Stimulated activated effector memory CD8-positive, alpha-beta T cell treated with anti-CD3 and anti-CD28 coated beads, Interleukin-12 subunit alpha, Interleukin-12 subunit beta, amount 100 ng/mL, for 72 hours (primary cell): Measurements from ENCODE around the gene CYTH3.
"Not testable (repeated sequence)": the region's sequence is repeated elsewhere in the genome, so short reads cannot be mapped to it uniquely, and the experiment has no call there.

ENCODE experiments used
- ATAC-seq: fragments of 150-1000 bp; cut with Tn5 transposase; 2 replicates; pipeline ENCODE4 v1.10.0; 2021
- DNase-seq, 2 donors: peaks; one replicate each; pipeline ENCODE4 v3.0.0; 2021 to 2022; ENCODE audit warnings: low spot score in 2 of 2
- H3K27ac Mint-ChIP-seq: one replicate; pipeline ENCODE4 v1.8.0; 2022; ENCODE audit warnings: mild to moderate bottlenecking, mixed read lengths
- H3K36me3 Mint-ChIP-seq: one replicate; pipeline ENCODE4 v1.8.0; 2022; ENCODE audit warnings: mild to moderate bottlenecking, mixed read lengths
- H3K4me1 Mint-ChIP-seq: one replicate; pipeline ENCODE4 v1.8.0; 2022; ENCODE audit warnings: mixed read lengths
- H3K4me3 Mint-ChIP-seq: one replicate; pipeline ENCODE4 v1.8.0; 2022; ENCODE audit warnings: mild to moderate bottlenecking, mixed read lengths
- H3K9me3 Mint-ChIP-seq: one replicate; pipeline ENCODE4 v1.8.0; 2022; ENCODE audit warnings: mixed read lengths

The CYTH3 gene

GRCh38 chr7:6290319-6290741 is 17.9 kb upstream of the CYTH3 start:
- no peak for ATAC-seq
- no peak overlapping the region for H3K27ac Mint-ChIP-seq

GRCh38 chr7:6288270-6288860 is 15.9 kb upstream of the CYTH3 start:
- Mint-ChIP-seq H3K27ac (no peak overlapping the region), H3K4me1 (peaks cover 12% of the 10 kb centered on the region), H3K36me3 (no peaks in the 10 kb centered on the region), H3K4me3 (no peak overlapping the region), H3K9me3 (no peaks in the 10 kb centered on the region)
- ATAC-seq (no peak), DNase-seq (no peak)

More at GRCh38 chr7:6290319-6290741, 17.9 kb upstream of the CYTH3 start:
- H3K4me3 Mint-ChIP-seq = no peak overlapping the region
- no peaks in the 10 kb centered on the region for H3K36me3 Mint-ChIP-seq
- no peak for DNase-seq
- H3K4me1 Mint-ChIP-seq = no peaks in the 10 kb centered on the region
- no peaks in the 10 kb centered on the region for H3K9me3 Mint-ChIP-seq

GRCh38 chr7:6286486-6286885 is 14.1 kb upstream of the CYTH3 start:
- DNase-seq = no peak
- H3K4me1 Mint-ChIP-seq = peaks cover 12% of the 10 kb centered on the region
- no peak overlapping the region for H3K27ac Mint-ChIP-seq
- no peak overlapping the region for H3K4me3 Mint-ChIP-seq
- ATAC-seq = no peak
- no peaks in the 10 kb centered on the region for H3K9me3 Mint-ChIP-seq
- no peaks in the 10 kb centered on the region for H3K36me3 Mint-ChIP-seq

GRCh38 chr7:6284461-6285360 is 12.3 kb upstream of the CYTH3 start:
- DNase-seq = no peak
- no peaks in the 10 kb centered on the region for H3K9me3 Mint-ChIP-seq
- H3K27ac Mint-ChIP-seq = no peak overlapping the region
- H3K4me3 Mint-ChIP-seq = no peak overlapping the region
- H3K36me3 Mint-ChIP-seq = no peaks in the 10 kb centered on the region
- peaks cover 12% of the 10 kb centered on the region for H3K4me1 Mint-ChIP-seq
- no peak for ATAC-seq

- Mint-ChIP-seq H3K36me3 (no peaks in the 10 kb centered on the region), H3K4me1 (peaks cover 12% of the 10 kb centered on the region), H3K9me3 (no peaks in the 10 kb centered on the region), H3K27ac (no peak overlapping the region), H3K4me3 (no peak overlapping the region)
- no peak for ATAC-seq
- DNase-seq = no peak
Measured at GRCh38 chr7:6284055-6284400, 11.6 kb upstream of the CYTH3 start.

- H3K4me1 Mint-ChIP-seq = peaks cover 12% of the 10 kb centered on the region
- ATAC-seq, H3K4me3 Mint-ChIP-seq, DNase-seq, H3K9me3 Mint-ChIP-seq, H3K27ac Mint-ChIP-seq, H3K36me3 Mint-ChIP-seq: not testable (repeated sequence)
Measured at GRCh38 chr7:6283391-6284054, 11.1 kb upstream of the CYTH3 start.

GRCh38 chr7:6279937-6280336 is 7.5 kb upstream of the CYTH3 start:
- no peak for DNase-seq
- H3K4me3 Mint-ChIP-seq = no peak overlapping the region
- no peak overlapping the region for H3K27ac Mint-ChIP-seq
- peaks cover 9% of the 10 kb centered on the region for H3K4me1 Mint-ChIP-seq
- no peak for ATAC-seq
- H3K36me3 Mint-ChIP-seq = no peaks in the 10 kb centered on the region
- no peaks in the 10 kb centered on the region for H3K9me3 Mint-ChIP-seq

- no peak for DNase-seq
- Mint-ChIP-seq H3K4me1 (peaks cover 3% of the 10 kb centered on the region), H3K27ac (no peak overlapping the region), H3K9me3 (no peaks in the 10 kb centered on the region), H3K4me3 (no peak overlapping the region), H3K36me3 (no peaks in the 10 kb centered on the region)
- no peak for ATAC-seq
Measured at GRCh38 chr7:6279341-6279740, 6.9 kb upstream of the CYTH3 start.

GRCh38 chr7:6278749-6279310 is 6.4 kb upstream of the CYTH3 start:
- H3K4me1 Mint-ChIP-seq = no peaks in the 10 kb centered on the region
- no peak overlapping the region for H3K4me3 Mint-ChIP-seq
- DNase-seq (no peak), ATAC-seq (no peak)
- no peaks in the 10 kb centered on the region for H3K36me3 Mint-ChIP-seq
- no peaks in the 10 kb centered on the region for H3K9me3 Mint-ChIP-seq
- no peak overlapping the region for H3K27ac Mint-ChIP-seq

- no peaks in the 10 kb centered on the region for H3K36me3 Mint-ChIP-seq
- no peak for ATAC-seq
- no peaks in the 10 kb centered on the region for H3K9me3 Mint-ChIP-seq
Measured at GRCh38 chr7:6277476-6277875, 5.1 kb upstream of the CYTH3 start.

GRCh38 chr7:6276911-6277408 is 4.5 kb upstream of the CYTH3 start:
- DNase-seq = no peak
- Mint-ChIP-seq H3K4me3 (no peak overlapping the region), H3K4me1 (peaks cover 6% of the 10 kb centered on the region), H3K36me3 (no peaks in the 10 kb centered on the region), H3K9me3 (no peaks in the 10 kb centered on the region), H3K27ac (no peak overlapping the region)
- no peak for ATAC-seq

More at GRCh38 chr7:6277476-6277875, 5.1 kb upstream of the CYTH3 start:
- H3K4me1 Mint-ChIP-seq = peaks cover 5% of the 10 kb centered on the region
- H3K27ac Mint-ChIP-seq = no peak overlapping the region
- no peak for DNase-seq
- no peak overlapping the region for H3K4me3 Mint-ChIP-seq

GRCh38 chr7:6274743-6275142 is 2.3 kb upstream of the CYTH3 start:
- DNase-seq = no peak
- Mint-ChIP-seq H3K4me1 (peaks cover 22% of the 10 kb centered on the region), H3K4me3 (no peak overlapping the region), H3K27ac (no peak overlapping the region), H3K9me3 (no peaks in the 10 kb centered on the region), H3K36me3 (no peaks in the 10 kb centered on the region)
- no peak for ATAC-seq

- DNase-seq = no peak
- peaks cover 22% of the 10 kb centered on the region for H3K4me1 Mint-ChIP-seq
- H3K27ac Mint-ChIP-seq = no peak overlapping the region
- no peaks in the 10 kb centered on the region for H3K36me3 Mint-ChIP-seq
- no peak overlapping the region for H3K4me3 Mint-ChIP-seq
- ATAC-seq = no peak
- no peaks in the 10 kb centered on the region for H3K9me3 Mint-ChIP-seq
Measured at GRCh38 chr7:6273917-6274630, 1.6 kb upstream of the CYTH3 start.

- no peak for DNase-seq
- Mint-ChIP-seq H3K4me3 (peak overlapping the region; percentile 82), H3K4me1 (peaks cover 22% of the 10 kb centered on the region), H3K9me3 (no peaks in the 10 kb centered on the region), H3K36me3 (no peaks in the 10 kb centered on the region), H3K27ac (no peak overlapping the region)
- ATAC-seq = no peak
Measured at GRCh38 chr7:6273380-6273837, 985 bp upstream of the CYTH3 start.
